Thyroid gland (tissue), 4 donors: Measurements from ENCODE around the gene TCHHL1.

Experiments used
- POLR2A ChIP-seq, 2 donors: fragments of 450-650 bp; IDR thresholded peaks; one replicate each; pipeline ENCODE4 v1.6.1; 2017; ENCODE audit warnings: antibody characterized with exemption in 2 of 2, mild to moderate bottlenecking in 2 of 2, moderate library complexity in 1 of 2
- TF ChIP-seq, protein P1 (sequence below), 6 experiments: fragments of 200-600 bp in 3 of 6; fragments of 450-650 bp in 3 of 6; sonication (generic) in 3 of 6; IDR thresholded peaks; one replicate each; pipeline ENCODE4 v1.5.1; 2016 to 2019; ENCODE audit warnings: antibody characterized with exemption in 6 of 6, mild to moderate bottlenecking in 2 of 6, inconsistent platforms in 1 of 6, moderate library complexity in 1 of 6

GRCh38 chr1:152084853-152085252 lies 4.0 kb downstream of the TCHHL1 start:
- TF ChIP-seq, protein P1, sequence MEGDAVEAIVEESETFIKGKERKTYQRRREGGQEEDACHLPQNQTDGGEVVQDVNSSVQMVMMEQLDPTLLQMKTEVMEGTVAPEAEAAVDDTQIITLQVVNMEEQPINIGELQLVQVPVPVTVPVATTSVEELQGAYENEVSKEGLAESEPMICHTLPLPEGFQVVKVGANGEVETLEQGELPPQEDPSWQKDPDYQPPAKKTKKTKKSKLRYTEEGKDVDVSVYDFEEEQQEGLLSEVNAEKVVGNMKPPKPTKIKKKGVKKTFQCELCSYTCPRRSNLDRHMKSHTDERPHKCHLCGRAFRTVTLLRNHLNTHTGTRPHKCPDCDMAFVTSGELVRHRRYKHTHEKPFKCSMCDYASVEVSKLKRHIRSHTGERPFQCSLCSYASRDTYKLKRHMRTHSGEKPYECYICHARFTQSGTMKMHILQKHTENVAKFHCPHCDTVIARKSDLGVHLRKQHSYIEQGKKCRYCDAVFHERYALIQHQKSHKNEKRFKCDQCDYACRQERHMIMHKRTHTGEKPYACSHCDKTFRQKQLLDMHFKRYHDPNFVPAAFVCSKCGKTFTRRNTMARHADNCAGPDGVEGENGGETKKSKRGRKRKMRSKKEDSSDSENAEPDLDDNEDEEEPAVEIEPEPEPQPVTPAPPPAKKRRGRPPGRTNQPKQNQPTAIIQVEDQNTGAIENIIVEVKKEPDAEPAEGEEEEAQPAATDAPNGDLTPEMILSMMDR (IDR thresholded peaks at IDR 0.05) = no peak
- no peak for TF ChIP-seq POLR2A (IDR thresholded peaks at IDR 0.05)
